Right kidney (tissue), 1 donor: ENCODE results near the gene LRRTM3.

Experiments
- DNase-seq: peaks from one replicate; pipeline ENCODE4 v3.0.0-alpha.2; 2016

Gene LRRTM3

GRCh38 chr10:67022099-67022498 is 96.3 kb downstream of the LRRTM3 start:
- no peak for DNase-seq

- DNase-seq: no peak
Measured at GRCh38 chr10:67033878-67034277, 108.0 kb downstream of the LRRTM3 start.

- DNase-seq: no peak
Measured at GRCh38 chr10:67036808-67037207, 111.0 kb downstream of the LRRTM3 start.

GRCh38 chr10:67043041-67043440 is 117.2 kb downstream of the LRRTM3 start:
- DNase-seq: no peak

GRCh38 chr10:67045404-67045803 is 119.6 kb downstream of the LRRTM3 start:
- no peak for DNase-seq

- no peak for DNase-seq
Measured at GRCh38 chr10:67046507-67046906, 120.7 kb downstream of the LRRTM3 start.

GRCh38 chr10:67049988-67050387 is 124.2 kb downstream of the LRRTM3 start:
- DNase-seq: no peak

GRCh38 chr10:67050415-67050814 is 124.6 kb downstream of the LRRTM3 start:
- no peak for DNase-seq

GRCh38 chr10:67072654-67073053 is 146.8 kb downstream of the LRRTM3 start:
- no peak for DNase-seq

GRCh38 chr10:67075491-67075971 is 149.7 kb downstream of the LRRTM3 start:
- no peak for DNase-seq

- DNase-seq: no peak
Measured at GRCh38 chr10:67076144-67076543, 150.3 kb downstream of the LRRTM3 start.

- no peak for DNase-seq
Measured at GRCh38 chr10:67077376-67077775, 151.5 kb downstream of the LRRTM3 start.

GRCh38 chr10:67079126-67079525 is 153.3 kb downstream of the LRRTM3 start:
- no peak for DNase-seq

- no peak for DNase-seq
Measured at GRCh38 chr10:67086327-67087134, 160.7 kb downstream of the LRRTM3 start.

GRCh38 chr10:67087135-67087425 is 161.2 kb downstream of the LRRTM3 start:
- DNase-seq: no peak

GRCh38 chr10:67088036-67088435 is 162.2 kb downstream of the LRRTM3 start:
- no peak for DNase-seq

- DNase-seq: no peak
Measured at GRCh38 chr10:67095531-67095930, 169.7 kb downstream of the LRRTM3 start.

GRCh38 chr10:67098461-67098860 is 172.6 kb downstream of the LRRTM3 start:
- no peak for DNase-seq

- DNase-seq: no peak
Measured at GRCh38 chr10:67100951-67101350, 175.1 kb downstream of the LRRTM3 start.

- DNase-seq: no peak
Measured at GRCh38 chr10:67107670-67108069, 181.8 kb downstream of the LRRTM3 start.

GRCh38 chr10:67110286-67110685 is 184.4 kb downstream of the LRRTM3 start:
- no peak for DNase-seq

GRCh38 chr10:67112765-67113164 is 186.9 kb downstream of the LRRTM3 start:
- no peak for DNase-seq

GRCh38 chr10:67114945-67115344 is 189.1 kb downstream of the LRRTM3 start:
- DNase-seq: no peak

GRCh38 chr10:67115972-67116371 is 190.1 kb downstream of the LRRTM3 start:
- no peak for DNase-seq

- DNase-seq: no peak
Measured at GRCh38 chr10:67119651-67120050, 193.8 kb downstream of the LRRTM3 start.
